ENCODE data around the gene ARMC3. TPM values are rescaled to one million over a fixed set of nuclear protein-coding genes. Genes with fewer than 3 reads are reported as not detected.

The ARMC3 gene
- total and polyA plus RNA-seq, 8 donors = 0.05 to 0.25 TPM; not detected in 6

DNA sequence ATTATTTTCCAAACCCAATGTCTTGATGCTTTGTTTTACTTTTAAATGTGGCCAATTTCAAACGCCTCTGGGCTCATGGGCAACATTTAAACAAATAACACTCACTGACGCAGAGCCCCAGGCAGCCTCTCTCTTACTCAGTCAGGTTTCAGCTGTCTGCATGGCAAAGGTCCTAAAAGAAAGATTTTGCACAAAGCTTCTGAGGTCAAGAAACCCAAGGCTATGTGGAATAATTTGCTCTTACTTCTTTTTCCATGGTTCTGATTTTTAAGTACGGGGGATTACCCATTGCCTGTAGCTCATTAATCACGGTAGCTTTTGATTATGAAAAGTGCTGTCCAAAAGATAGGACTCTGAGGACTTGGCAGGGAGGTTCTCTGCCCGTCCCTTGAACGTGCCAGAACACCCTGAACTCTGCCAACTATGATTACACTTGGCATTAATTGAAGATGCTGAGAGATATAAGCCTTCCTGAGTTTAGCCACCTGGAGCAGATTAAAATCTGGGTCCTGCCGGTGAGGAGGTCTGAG lies 153.4 kb downstream of the ARMC3 start:
- WGBS, 2 donors = 10 to 15% methylated on average over 7 of the region's 7 CpGs
- Histone ChIP-seq H3K9me3 (no peaks in the 10 kb centered on the region), H3K36me3 (no peaks in the 10 kb centered on the region), H3K4me1 (no peaks in the 10 kb centered on the region), H3K27ac (no peak overlapping the region), H3K27me3 (no peaks in the 10 kb centered on the region), H3K4me3 (no peak overlapping the region)
- ATAC-seq = peak; percentile 60 to 84 (median 72)
- TF ChIP-seq, protein P1, sequence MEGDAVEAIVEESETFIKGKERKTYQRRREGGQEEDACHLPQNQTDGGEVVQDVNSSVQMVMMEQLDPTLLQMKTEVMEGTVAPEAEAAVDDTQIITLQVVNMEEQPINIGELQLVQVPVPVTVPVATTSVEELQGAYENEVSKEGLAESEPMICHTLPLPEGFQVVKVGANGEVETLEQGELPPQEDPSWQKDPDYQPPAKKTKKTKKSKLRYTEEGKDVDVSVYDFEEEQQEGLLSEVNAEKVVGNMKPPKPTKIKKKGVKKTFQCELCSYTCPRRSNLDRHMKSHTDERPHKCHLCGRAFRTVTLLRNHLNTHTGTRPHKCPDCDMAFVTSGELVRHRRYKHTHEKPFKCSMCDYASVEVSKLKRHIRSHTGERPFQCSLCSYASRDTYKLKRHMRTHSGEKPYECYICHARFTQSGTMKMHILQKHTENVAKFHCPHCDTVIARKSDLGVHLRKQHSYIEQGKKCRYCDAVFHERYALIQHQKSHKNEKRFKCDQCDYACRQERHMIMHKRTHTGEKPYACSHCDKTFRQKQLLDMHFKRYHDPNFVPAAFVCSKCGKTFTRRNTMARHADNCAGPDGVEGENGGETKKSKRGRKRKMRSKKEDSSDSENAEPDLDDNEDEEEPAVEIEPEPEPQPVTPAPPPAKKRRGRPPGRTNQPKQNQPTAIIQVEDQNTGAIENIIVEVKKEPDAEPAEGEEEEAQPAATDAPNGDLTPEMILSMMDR (IDR thresholded peaks at IDR 0.05) = no peak
- DNase-seq = no peak
- FAIRE-seq = no peak
- intact Hi-C loops (cut with DNase I) = no loop called here

DNA sequence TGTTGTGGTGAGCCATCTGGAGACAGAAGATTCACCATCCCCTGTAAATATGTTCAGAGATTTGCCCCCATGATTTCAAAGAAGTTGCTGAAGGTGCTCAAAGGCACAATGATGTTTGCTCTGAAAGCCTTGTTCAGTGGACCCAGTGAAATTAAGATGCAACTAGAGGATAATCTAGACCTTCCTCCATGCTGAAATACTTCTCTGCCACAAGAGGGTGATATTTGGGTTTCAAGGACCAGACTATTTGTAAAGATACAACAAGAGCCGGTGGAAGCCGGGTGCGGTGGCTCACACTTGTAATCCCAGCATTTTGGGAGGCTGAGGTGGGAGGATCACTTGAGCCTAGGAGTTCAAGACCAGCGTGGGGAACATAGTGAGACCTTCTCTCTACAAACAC lies 154.0 kb downstream of the ARMC3 start:
- DNase-seq = no peak
- peak in 3 of 4 donors; percentile 44 to 57 (median 46) for ATAC-seq
- TF ChIP-seq, protein P1 (IDR thresholded peaks at IDR 0.05) = no peak
- intact Hi-C loops (cut with DNase I) = no loop called here
- Histone ChIP-seq H3K36me3 (no peaks in the 10 kb centered on the region), H3K9me3 (no peaks in the 10 kb centered on the region), H3K4me3 (no peak overlapping the region), H3K4me1 (no peaks in the 10 kb centered on the region), H3K27me3 (no peaks in the 10 kb centered on the region), H3K27ac (no peak overlapping the region)
- 87 to 90% methylated on average over 4 of the region's 4 CpGs for WGBS, 2 donors
- no peak for FAIRE-seq

Other genes with a start within 250 kb of the ARMC3 start
- gene PIP4K2A, start 213.5 kb upstream of the ARMC3 start, total RNA-seq = 10 to 100 TPM in 2 of 6 donors, 1 to 10 TPM in 4; 5.6 to 17.8 (median 7.9) TPM
- gene PIP4K2A, start 213.5 kb upstream of the ARMC3 start, polyA plus RNA-seq = 1 to 10 TPM; 3.6 to 4.3 TPM
- 10 to 100 TPM in 1 of 6 donors, 1 to 10 TPM in 5; 2.4 to 12.4 (median 4.7) TPM for gene MSRB2, start 167.5 kb downstream of the ARMC3 start, total RNA-seq
- 10 to 100 TPM; 12.3 to 14.3 TPM for gene MSRB2, start 167.5 kb downstream of the ARMC3 start, polyA plus RNA-seq